Measurements from ENCODE around the gene CAPN3.

The CAPN3 gene

GRCh38 chr15:42448281-42448680 is 89.0 kb downstream of the CAPN3 start:
- Histone ChIP-seq H2AFZ (ENCODE audit: low read length) (no peak overlapping the region), H3K36me3 (replicated peaks in 1 of 2; ENCODE audit: control insufficient read depth in 2 of 2, insufficient read depth in 2 of 2, low read length in 2 of 2) (peaks cover 32 to 87% of the 10 kb centered on the region in 2 donors), H3K9me3 (replicated peaks in 1 of 2; ENCODE audit: control insufficient read depth in 2 of 2, insufficient read depth in 1 of 2, low read depth in 1 of 2, low read length in 2 of 2) (no peaks in the 10 kb centered on the region)

GRCh38 chr15:42449770-42450424 is 90.6 kb downstream of the CAPN3 start:
- Histone ChIP-seq H3K79me1 (ENCODE audit: low read depth, low read length) (peaks cover 2% of the 10 kb centered on the region), H2BK15ac (ENCODE audit: low read length) (no peak overlapping the region), H3K18ac (ENCODE audit: low read length) (no peak overlapping the region), H3K9ac (ENCODE audit: low read depth, low read length, poor library complexity) (no peak overlapping the region), H3K23ac (ENCODE audit: low read depth, low read length, poor library complexity) (no peak overlapping the region), H3K4ac (ENCODE audit: low read length) (no peak overlapping the region), H3K4me2 (ENCODE audit: insufficient read depth, low read length, poor library complexity, severe bottlenecking) (no peak overlapping the region), H2BK12ac (ENCODE audit: low read length) (no peak overlapping the region), H3K27me3 (ENCODE audit: control insufficient read depth in 3 of 3, insufficient read depth in 3 of 3, low read depth in 1 of 3, low read length in 3 of 3) (no peaks in the 10 kb centered on the region), H2BK5ac (ENCODE audit: low read length) (no peak overlapping the region), H2AK5ac (ENCODE audit: low read depth, low read length) (no peak overlapping the region), H3K4me3 (ENCODE audit: low read length in 2 of 2) (no peak overlapping the region), H3K36me3 (replicated peaks in 1 of 2; ENCODE audit: control insufficient read depth in 2 of 2, insufficient read depth in 2 of 2, low read length in 2 of 2) (peaks cover 26 to 85% of the 10 kb centered on the region in 2 donors), H4K91ac (ENCODE audit: low read depth, low read length, poor library complexity) (no peak overlapping the region), H3K4me1 (ENCODE audit: control insufficient read depth in 2 of 2, insufficient read depth in 1 of 2, low read depth in 1 of 2, low read length in 2 of 2) (no peaks in the 10 kb centered on the region), H3K9me3 (replicated peaks in 1 of 2; ENCODE audit: control insufficient read depth in 2 of 2, insufficient read depth in 1 of 2, low read depth in 1 of 2, low read length in 2 of 2) (no peaks in the 10 kb centered on the region), H3K14ac (ENCODE audit: low read length) (no peak overlapping the region), H2AFZ (ENCODE audit: low read length) (no peak overlapping the region), H3K27ac (replicated peaks; ENCODE audit: low read length) (no peak overlapping the region), H4K8ac (ENCODE audit: low read depth, low read length) (no peak overlapping the region), H2BK120ac (ENCODE audit: low read depth, low read length) (no peak overlapping the region)
- DNase-seq (ENCODE audit: low spot score), result no peak
- WGBS, 2 donors (ENCODE audit: extremely low coverage in 2 of 2, insufficient read length in 2 of 2, insufficient replicate concordance in 1 of 2), result no CpG with 5 or more reads among the region's 13 CpGs

More at GRCh38 chr15:42448281-42448680, 89.0 kb downstream of the CAPN3 start:
- no CpG with 5 or more reads among the region's 6 CpGs for WGBS, 2 donors (ENCODE audit: extremely low coverage in 2 of 2, insufficient read length in 2 of 2, insufficient replicate concordance in 1 of 2)
- Histone ChIP-seq H2BK5ac (ENCODE audit: low read length) (no peak overlapping the region), H4K8ac (ENCODE audit: low read depth, low read length) (no peak overlapping the region), H3K27ac (replicated peaks; ENCODE audit: low read length) (no peak overlapping the region), H3K4me1 (ENCODE audit: control insufficient read depth in 2 of 2, insufficient read depth in 1 of 2, low read depth in 1 of 2, low read length in 2 of 2) (no peaks in the 10 kb centered on the region), H3K4me3 (ENCODE audit: low read length in 2 of 2) (no peak overlapping the region), H3K9ac (ENCODE audit: low read depth, low read length, poor library complexity) (no peak overlapping the region), H3K4ac (ENCODE audit: low read length) (no peak overlapping the region), H3K23ac (ENCODE audit: low read depth, low read length, poor library complexity) (no peak overlapping the region), H4K91ac (ENCODE audit: low read depth, low read length, poor library complexity) (no peak overlapping the region), H2AK5ac (ENCODE audit: low read depth, low read length) (no peak overlapping the region), H3K18ac (ENCODE audit: low read length) (no peak overlapping the region), H2BK120ac (ENCODE audit: low read depth, low read length) (no peak overlapping the region), H3K79me1 (ENCODE audit: low read depth, low read length) (peaks cover 2% of the 10 kb centered on the region), H3K27me3 (ENCODE audit: control insufficient read depth in 3 of 3, insufficient read depth in 3 of 3, low read depth in 1 of 3, low read length in 3 of 3) (no peaks in the 10 kb centered on the region), H3K14ac (ENCODE audit: low read length) (no peak overlapping the region), H3K4me2 (ENCODE audit: insufficient read depth, low read length, poor library complexity, severe bottlenecking) (no peak overlapping the region), H2BK12ac (ENCODE audit: low read length) (no peak overlapping the region), H2BK15ac (ENCODE audit: low read length) (no peak overlapping the region)
- no peak for DNase-seq (ENCODE audit: low spot score)

DNA sequence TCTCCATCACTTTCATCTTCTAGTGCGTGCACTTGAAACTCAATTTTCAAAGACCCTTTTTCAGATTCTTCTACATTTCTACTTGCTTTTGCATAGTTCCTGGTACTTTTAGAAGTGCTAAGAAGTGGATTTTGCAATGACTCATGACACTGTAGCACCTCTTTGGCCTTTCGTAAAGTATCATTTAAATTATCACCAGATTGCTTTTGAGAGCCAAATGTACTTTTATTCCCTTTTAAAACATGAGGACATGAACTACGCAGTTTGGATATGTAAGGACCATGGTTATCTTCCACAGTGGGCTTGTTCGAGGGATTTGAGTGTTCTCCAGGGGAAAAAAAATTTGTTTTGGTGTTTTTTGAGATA is 91.1 kb downstream of the CAPN3 start:
- Histone ChIP-seq H2AK5ac (ENCODE audit: low read depth, low read length) (no peak overlapping the region), H4K8ac (ENCODE audit: low read depth, low read length) (no peak overlapping the region), H3K27ac (replicated peaks; ENCODE audit: low read length) (no peak overlapping the region), H2BK15ac (ENCODE audit: low read length) (no peak overlapping the region), H2BK5ac (ENCODE audit: low read length) (no peak overlapping the region), H3K36me3 (replicated peaks in 1 of 2; ENCODE audit: control insufficient read depth in 2 of 2, insufficient read depth in 2 of 2, low read length in 2 of 2) (peaks cover 24 to 80% of the 10 kb centered on the region in 2 donors), H3K23ac (ENCODE audit: low read depth, low read length, poor library complexity) (no peak overlapping the region), H3K9me3 (replicated peaks in 1 of 2; ENCODE audit: control insufficient read depth in 2 of 2, insufficient read depth in 1 of 2, low read depth in 1 of 2, low read length in 2 of 2) (no peaks in the 10 kb centered on the region), H3K4me1 (ENCODE audit: control insufficient read depth in 2 of 2, insufficient read depth in 1 of 2, low read depth in 1 of 2, low read length in 2 of 2) (no peaks in the 10 kb centered on the region), H2AFZ (ENCODE audit: low read length) (no peak overlapping the region), H2BK120ac (ENCODE audit: low read depth, low read length) (no peak overlapping the region), H3K27me3 (ENCODE audit: control insufficient read depth in 3 of 3, insufficient read depth in 3 of 3, low read depth in 1 of 3, low read length in 3 of 3) (no peaks in the 10 kb centered on the region), H3K79me1 (ENCODE audit: low read depth, low read length) (peaks cover 2% of the 10 kb centered on the region), H3K18ac (ENCODE audit: low read length) (no peak overlapping the region), H3K14ac (ENCODE audit: low read length) (no peak overlapping the region), H3K4ac (ENCODE audit: low read length) (no peak overlapping the region), H3K9ac (ENCODE audit: low read depth, low read length, poor library complexity) (no peak overlapping the region), H4K91ac (ENCODE audit: low read depth, low read length, poor library complexity) (no peak overlapping the region), H3K4me2 (ENCODE audit: insufficient read depth, low read length, poor library complexity, severe bottlenecking) (no peak overlapping the region), H2BK12ac (ENCODE audit: low read length) (no peak overlapping the region), H3K4me3 (ENCODE audit: low read length in 2 of 2) (no peak overlapping the region)
- no peak for DNase-seq (ENCODE audit: low spot score)
- WGBS, 2 donors (ENCODE audit: extremely low coverage in 2 of 2, insufficient read length in 2 of 2, insufficient replicate concordance in 1 of 2), result no CpG with 5 or more reads among the region's 4 CpGs

GRCh38 chr15:42453826-42454225 is 94.5 kb downstream of the CAPN3 start:
- H3K4me3 ChIP-seq (ENCODE audit: low read length in 2 of 2), result no peak overlapping the region
- H4K91ac ChIP-seq (ENCODE audit: low read depth, low read length, poor library complexity), result no peak overlapping the region
- no peaks in the 10 kb centered on the region for H3K27me3 ChIP-seq (ENCODE audit: control insufficient read depth in 3 of 3, insufficient read depth in 3 of 3, low read depth in 1 of 3, low read length in 3 of 3)
- H3K9ac ChIP-seq (ENCODE audit: low read depth, low read length, poor library complexity), result no peak overlapping the region
- no peak overlapping the region for H3K4ac ChIP-seq (ENCODE audit: low read length)
- no peaks in the 10 kb centered on the region for H3K79me1 ChIP-seq (ENCODE audit: low read depth, low read length)
- no peak overlapping the region for H2BK12ac ChIP-seq (ENCODE audit: low read length)
- H2BK15ac ChIP-seq (ENCODE audit: low read length), result no peak overlapping the region
- no peak overlapping the region for H3K4me2 ChIP-seq (ENCODE audit: insufficient read depth, low read length, poor library complexity, severe bottlenecking)
- H3K14ac ChIP-seq (ENCODE audit: low read length), result no peak overlapping the region
- no peak overlapping the region for H2AFZ ChIP-seq (ENCODE audit: low read length)
- no peak overlapping the region for H2BK120ac ChIP-seq (ENCODE audit: low read depth, low read length)
- H2AK5ac ChIP-seq (ENCODE audit: low read depth, low read length), result no peak overlapping the region
- H3K9me3 ChIP-seq (replicated peaks in 1 of 2; ENCODE audit: control insufficient read depth in 2 of 2, insufficient read depth in 1 of 2, low read depth in 1 of 2, low read length in 2 of 2), result no peaks in the 10 kb centered on the region
- peaks cover 4 to 15% of the 10 kb centered on the region in 2 donors for H3K4me1 ChIP-seq (ENCODE audit: control insufficient read depth in 2 of 2, insufficient read depth in 1 of 2, low read depth in 1 of 2, low read length in 2 of 2)
- H2BK5ac ChIP-seq (ENCODE audit: low read length), result no peak overlapping the region
- no peak for DNase-seq (ENCODE audit: low spot score)
- H3K18ac ChIP-seq (ENCODE audit: low read length), result no peak overlapping the region
- H3K27ac ChIP-seq (replicated peaks; ENCODE audit: low read length), result no peak overlapping the region
- peaks cover 14 to 47% of the 10 kb centered on the region in 2 donors for H3K36me3 ChIP-seq (replicated peaks in 1 of 2; ENCODE audit: control insufficient read depth in 2 of 2, insufficient read depth in 2 of 2, low read length in 2 of 2)
- no peak overlapping the region for H3K23ac ChIP-seq (ENCODE audit: low read depth, low read length, poor library complexity)
- WGBS, 2 donors (ENCODE audit: extremely low coverage in 2 of 2, insufficient read length in 2 of 2, insufficient replicate concordance in 1 of 2), result no CpG with 5 or more reads among the region's 3 CpGs
- no peak overlapping the region for H4K8ac ChIP-seq (ENCODE audit: low read depth, low read length)
